Left cardiac atrium (tissue), 4 donors: ENCODE measurements around the gene ZNF777. TPM values are rescaled to one million over a fixed set of nuclear protein-coding genes. Genes with fewer than 3 reads are reported as not detected.
"Not testable (repeated sequence)": the region's sequence is repeated elsewhere in the genome, so short reads cannot be mapped to it uniquely, and the experiment has no call there.

Source experiments
- ATAC-seq, 2 donors: fragments of 200-7000 bp; cut with Tn5 transposase; one replicate each; pipeline ENCODE4 v1.9.1; 2020; ENCODE audit warnings: mild to moderate bottlenecking in 2 of 2, moderate library complexity in 2 of 2
- DNase-seq: peaks from one replicate; pipeline ENCODE4 v3.0.0-alpha.2; 2020
- intact Hi-C, 2 donors: fragments of 100-400 bp; cut with DNase I; formaldehyde crosslinking; loops; one replicate each; pipeline versions ENCODE4 v1.14.1 to v1.15.1; 2022 to 2023
- total RNA-seq, 2 donors: library from RNA; stranded (reverse); fragmentation: NEBNext Ultra II Directional; extraction: Animal tissue kit (Norgen Biotek cat#: 25700); gene quantifications; one replicate each; pipeline ENCODE4 v1.2.1, GENCODE V29; 2021
- donor health status: DM: no; HTN: yes; CAD: no.
- donor health status: DM: no; HTN: yes; CAD: no; lungs with severe emphysema.
- donor health status: DM: yes; HTN: yes; CAD: no.
- donor health status: Dilated cardiomyopathy.

Gene ZNF777
- total RNA-seq, 2 donors from 2014 or later: 6.6 to 7.5 TPM

- ATAC-seq: no peak
- intact Hi-C loops: no loop called here
- no peak for DNase-seq
Observed at GRCh38 chr7:149456506-149457421, 4.1 kb downstream of the ZNF777 start.

DNA sequence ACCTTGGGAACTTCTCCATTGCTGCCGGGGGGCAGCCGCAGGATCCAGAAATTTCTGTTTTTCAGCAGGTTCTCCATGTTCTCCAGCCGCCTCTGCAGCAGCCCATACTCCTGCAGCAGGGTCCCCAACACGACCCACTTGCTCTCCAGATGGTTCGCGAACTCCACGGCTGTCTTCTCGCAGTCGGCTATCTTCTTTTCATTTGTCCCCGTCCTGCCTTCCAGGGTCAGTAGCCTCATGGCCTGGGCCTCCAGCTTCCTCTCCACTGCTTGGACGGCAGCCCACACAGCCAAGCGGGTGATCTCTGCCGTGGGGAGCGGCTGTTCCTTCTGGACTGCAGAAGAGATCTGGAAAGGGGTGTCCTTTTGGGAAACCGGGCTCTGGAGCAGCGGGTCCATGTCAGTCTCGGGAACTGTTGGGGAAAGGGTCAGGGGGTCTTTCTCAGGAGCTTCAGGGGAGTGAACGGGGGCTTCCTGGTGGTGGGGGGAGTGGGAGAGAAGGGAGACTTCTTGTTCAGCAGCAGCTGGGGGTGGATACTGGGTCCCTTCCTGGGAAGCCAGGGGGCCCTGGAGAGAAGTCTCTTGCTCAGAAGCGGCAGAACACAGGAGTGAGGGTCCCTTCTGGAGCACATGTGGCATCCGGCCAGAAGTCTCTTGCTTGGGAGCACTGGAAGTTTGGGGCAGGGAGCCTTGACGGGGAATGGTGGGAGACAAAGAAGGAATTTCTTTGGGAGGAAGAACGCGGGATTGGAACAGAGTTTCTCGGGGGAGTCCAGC is 5.5 kb downstream of the ZNF777 start:
- no peak for DNase-seq
- intact Hi-C loops: no loop called here
- no peak for ATAC-seq

DNA sequence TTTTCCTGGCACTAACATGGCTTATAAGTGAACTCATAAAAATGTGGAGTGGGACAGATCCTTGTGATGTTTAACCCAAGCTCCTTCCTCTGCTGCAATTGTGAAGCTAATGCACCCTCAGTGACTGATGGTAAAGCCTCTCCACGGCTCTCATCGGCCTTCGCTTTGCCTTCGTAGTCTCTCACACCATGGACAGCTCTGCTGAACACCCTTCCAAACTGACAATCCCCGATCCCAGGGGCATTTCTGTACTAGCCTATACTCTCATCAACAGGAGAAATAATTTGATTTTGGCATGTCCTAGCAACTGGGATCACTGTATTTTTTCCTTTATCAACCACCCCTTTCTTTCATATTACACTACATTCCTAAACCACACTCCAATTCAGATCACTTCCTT is 6.1 kb downstream of the ZNF777 start:
- intact Hi-C loops: no loop called here
- DNase-seq: no peak
- no peak for ATAC-seq

GRCh38 chr7:149454006-149454405 is 6.9 kb downstream of the ZNF777 start:
- intact Hi-C loops: no loop called here
- DNase-seq (no peak), ATAC-seq (no peak)

DNA sequence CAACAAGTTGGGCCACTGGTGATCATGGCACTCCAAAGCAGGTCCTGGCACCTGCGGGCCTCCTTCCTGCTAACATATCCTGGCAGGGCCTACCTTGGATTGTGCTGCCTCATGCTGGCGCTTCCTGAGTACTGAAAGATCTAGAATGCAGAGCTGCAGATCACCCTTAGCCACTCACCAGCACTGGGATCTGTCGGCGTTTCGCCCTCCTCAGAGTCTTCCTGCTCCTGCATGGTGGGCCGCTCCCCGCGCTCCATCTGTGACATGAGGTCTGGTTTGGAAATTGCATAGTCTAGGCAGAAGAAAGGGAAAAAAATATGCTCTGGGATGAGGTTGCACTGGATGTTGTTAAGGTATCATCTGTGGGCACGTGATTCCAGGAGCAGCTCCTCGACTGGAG is 10.0 kb downstream of the ZNF777 start:
- intact Hi-C loops: no loop called here
- DNase-seq (no peak), ATAC-seq (no peak)

- DNase-seq: no peak
- ATAC-seq: no peak
- intact Hi-C loops: no loop called here
Observed at GRCh38 chr7:149449897-149450296, 11.0 kb downstream of the ZNF777 start.

DNA sequence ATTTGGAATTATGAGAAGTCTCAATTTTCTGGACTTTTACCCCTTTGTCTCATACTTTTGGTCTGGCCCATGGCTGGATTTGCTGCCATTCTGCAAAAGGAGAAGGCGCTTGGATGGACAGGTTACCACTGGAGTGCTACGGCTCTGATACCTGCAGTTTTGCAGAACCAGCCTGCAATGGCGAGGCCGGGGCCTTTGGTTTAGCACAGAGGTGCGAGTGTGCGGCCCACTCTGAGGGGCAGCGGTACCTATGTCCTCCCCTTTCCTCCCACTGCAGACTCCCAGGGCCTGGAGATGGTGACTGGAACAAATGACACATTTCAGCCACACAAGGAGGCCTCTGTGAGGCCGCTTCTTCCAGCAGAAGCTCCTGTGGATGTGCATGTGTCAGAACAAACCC is 11.9 kb downstream of the ZNF777 start:
- DNase-seq (no peak), ATAC-seq (no peak)
- intact Hi-C loops: no loop called here

DNA sequence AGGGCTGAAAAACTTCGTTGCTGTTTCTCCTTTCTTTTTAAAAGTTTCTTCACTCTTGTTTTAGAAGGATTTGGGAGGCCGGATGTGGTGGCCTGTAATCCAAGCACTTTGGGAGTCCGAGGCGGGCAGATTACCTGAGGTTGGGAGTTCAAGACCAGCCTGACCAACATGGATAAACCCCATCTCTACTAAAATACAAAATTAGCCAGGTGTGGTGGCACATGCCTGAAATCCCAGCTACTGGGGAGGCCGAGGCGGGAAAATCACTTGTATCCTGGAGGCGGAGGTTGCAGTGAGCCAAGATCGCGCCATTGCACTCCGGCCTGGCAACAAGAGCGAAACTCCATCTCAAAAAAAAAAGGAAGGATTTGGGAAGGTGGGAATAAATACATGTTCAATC is 14.8 kb downstream of the ZNF777 start:
- intact Hi-C loops, ATAC-seq, DNase-seq: not testable (repeated sequence)

DNA sequence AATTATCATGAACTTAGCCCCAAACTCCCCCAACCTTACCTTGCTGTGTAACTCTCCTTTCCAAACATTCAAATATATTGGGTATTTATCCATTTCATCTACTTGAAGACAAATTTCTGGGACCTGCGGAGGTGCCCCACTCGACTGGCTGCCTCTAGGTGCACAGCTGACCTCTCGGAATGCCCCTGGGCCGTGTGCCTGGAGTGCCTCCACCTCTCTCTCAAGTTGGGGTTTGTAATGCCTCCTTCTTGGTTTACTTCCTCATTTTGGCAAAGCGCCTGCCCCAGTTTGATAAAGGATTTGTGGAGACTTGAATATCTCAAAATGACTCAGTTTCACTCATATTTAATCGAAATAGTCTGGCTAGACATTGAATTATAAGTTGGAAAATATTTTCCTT is 16.6 kb downstream of the ZNF777 start:
- intact Hi-C loops: no loop called here
- ATAC-seq: no peak
- no peak for DNase-seq

DNA sequence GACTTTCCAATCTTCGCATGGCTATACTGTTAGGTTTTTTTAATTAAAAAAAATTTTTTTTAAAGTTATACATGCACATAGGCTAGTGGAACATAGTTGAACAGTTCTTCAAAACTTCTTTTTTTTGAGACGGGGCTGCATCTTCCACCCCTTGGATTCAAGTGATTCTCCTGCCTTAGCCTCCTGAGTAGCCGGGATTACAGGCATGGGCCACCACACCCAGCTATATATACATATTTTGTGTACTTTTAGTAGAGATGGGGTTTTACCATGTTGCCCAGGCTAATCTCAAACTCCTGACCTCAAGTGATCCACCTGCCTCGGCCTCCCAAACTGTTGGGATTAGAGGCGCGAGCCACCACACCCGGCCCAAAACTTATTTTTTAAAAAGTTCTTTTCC is 17.3 kb downstream of the ZNF777 start:
- no peak for ATAC-seq
- intact Hi-C loops: no loop called here

GRCh38 chr7:149442924-149443323 is 17.9 kb downstream of the ZNF777 start:
- no peak for ATAC-seq
- intact Hi-C loops: no loop called here
- DNase-seq: no peak

More for the DNA sequence above, 17.3 kb downstream of the ZNF777 start:
- DNase-seq: no peak

DNA sequence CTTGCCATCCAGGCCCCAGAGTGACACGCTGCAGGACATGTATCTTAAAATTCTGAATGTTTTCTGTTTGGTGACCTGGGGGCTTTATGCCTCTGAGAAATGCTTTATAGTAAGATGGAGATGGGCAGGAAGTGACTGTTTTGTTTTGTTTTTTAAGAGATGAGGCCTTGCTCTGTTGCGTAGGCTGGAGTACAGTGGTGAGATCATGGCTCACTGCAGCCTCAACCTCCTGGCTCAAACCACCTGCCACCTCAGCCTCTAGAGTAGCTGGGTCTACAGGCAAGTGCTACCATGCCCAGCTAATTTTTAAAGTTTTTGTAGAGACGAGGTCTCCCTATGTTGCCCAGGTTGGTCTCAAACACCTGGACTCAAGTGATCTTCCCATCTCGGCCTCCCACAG is 20.6 kb downstream of the ZNF777 start:
- ATAC-seq (no peak), DNase-seq (no peak)
- intact Hi-C loops: no loop called here

GRCh38 chr7:149436358-149436757 is 24.5 kb downstream of the ZNF777 start:
- intact Hi-C loops: no loop called here
- no peak for ATAC-seq
- no peak for DNase-seq

- intact Hi-C loops: no loop called here
- ATAC-seq: no peak
- no peak for DNase-seq
Observed at GRCh38 chr7:149433124-149433523, 27.7 kb downstream of the ZNF777 start.

- no peak for DNase-seq
- intact Hi-C loops: no loop called here
- ATAC-seq: no peak
Observed at GRCh38 chr7:149432121-149432691, 28.7 kb downstream of the ZNF777 start.

DNA sequence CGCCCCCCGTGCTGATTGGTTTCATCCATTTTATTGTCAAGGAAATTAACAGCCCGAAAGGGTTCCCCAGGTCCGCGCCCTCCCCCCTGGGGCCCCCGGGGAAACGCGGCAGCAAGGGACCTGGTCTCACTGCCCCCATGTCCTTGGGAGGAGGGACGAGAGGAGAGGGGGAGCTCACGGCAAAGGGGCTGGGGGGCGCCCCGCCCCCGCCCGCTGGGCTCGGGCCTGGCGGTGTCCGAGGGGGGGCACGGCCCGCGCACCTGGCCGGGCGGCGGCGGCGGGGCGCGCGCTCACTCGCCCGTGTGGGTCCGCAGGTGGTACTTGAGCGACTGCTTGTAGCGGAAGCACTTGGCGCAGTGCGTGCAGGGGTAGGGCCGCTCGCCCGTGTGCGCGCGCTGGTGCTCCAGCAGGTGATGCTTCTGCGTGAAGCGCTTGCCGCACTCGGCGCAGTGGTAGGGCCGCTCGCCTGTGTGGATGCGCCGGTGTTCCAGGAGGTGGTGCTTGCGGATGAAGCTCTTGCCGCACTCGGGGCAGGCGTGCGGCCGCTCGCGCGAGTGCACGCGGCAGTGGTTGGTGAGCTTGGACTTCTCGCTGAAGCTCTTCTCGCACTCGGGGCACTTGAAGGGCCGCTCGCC is 29.3 kb downstream of the ZNF777 start:
- no peak for ATAC-seq
- no peak for DNase-seq
- intact Hi-C loops: no loop called here

DNA sequence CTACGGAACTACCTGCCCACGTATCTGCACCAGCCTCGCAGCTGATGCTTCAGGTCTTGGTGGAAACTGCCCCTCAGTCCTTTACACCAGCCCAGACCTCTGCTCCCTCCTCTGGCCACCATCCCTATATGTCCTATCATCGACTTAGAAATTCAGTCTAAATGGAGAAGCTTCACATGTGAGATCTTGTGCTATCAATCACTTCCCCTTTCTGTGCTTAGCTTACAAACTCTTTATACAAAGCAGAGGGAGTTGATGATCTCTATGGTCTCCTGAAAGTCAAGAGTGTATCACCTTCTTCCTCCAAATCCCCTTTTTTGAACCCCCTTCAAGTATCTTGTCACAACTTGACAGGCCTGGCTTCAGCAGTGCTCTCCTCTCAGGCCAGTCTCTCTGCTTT is 30.7 kb downstream of the ZNF777 start:
- intact Hi-C loops: no loop called here
- ATAC-seq (no peak), DNase-seq (no peak)

DNA sequence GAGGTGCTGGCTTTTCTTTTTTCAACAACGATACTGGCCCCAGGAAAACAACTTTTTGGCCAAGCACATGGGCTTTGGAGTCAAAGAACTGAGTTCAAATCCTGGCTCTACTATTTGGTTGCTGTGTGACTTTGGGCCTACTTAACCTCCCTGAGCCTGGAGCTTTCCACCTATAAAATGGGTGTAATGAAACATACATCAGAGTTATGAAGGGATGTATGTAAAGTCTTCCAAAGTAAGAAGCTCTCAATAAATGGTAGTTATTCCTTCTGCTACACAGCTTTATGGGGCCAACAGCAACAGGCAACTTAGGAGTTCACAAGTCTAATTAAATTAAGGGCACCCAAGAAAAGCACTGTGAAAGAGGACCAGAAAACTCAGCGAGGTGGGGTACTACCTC is 33.0 kb downstream of the ZNF777 start:
- DNase-seq (no peak), ATAC-seq (no peak)
- intact Hi-C loops: loop anchor here in 1 of 2 donors (5.0 to 10.0 kb wide), 2 partner anchors 69 to 163 kb away; partner anchors contain the start of genes ZNF746 and ZNF783

DNA sequence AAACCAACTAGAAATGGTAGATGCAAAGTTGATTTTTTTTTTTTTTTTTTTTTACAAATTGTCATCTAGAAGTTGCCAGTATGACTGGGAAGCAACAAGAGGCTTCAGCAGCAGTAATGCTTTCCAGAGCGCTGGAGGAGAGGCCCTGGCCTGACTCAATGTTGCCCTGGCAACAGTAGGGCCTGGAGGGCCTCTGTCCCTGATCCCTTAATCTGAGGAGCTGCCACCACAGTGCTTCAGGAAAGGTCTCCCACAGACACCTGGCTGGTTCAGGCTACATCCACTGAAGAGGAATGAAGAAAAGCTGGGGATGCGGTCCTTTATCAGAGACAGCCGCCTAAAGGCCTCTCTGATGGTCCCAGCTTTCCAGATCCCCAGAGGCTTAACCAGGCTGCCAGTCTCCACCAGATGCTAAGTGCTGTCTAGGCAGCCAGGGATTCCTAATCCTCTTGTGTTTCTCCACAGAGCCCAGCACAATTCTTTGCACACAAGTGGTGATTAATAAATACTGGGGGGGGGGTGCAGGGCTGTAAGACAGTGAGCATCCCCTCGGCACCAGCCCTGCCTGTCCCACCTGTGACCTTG is 33.7 kb downstream of the ZNF777 start:
- intact Hi-C loops: loop anchor here in 1 of 2 donors (5.0 to 10.0 kb wide), 2 partner anchors 70 to 162 kb away; partner anchors contain the start of genes ZNF746 and ZNF783
- ATAC-seq: no peak

More for the DNA sequence above, 33.7 kb downstream of the ZNF777 start:
- no peak for DNase-seq
